IPS-20b (cell line): Measurements from ENCODE around the gene DHDH.
"Not testable (repeated sequence)": the region's sequence is repeated elsewhere in the genome, so short reads cannot be mapped to it uniquely, and the experiment has no call there.

Source experiments
- H3K27ac ChIP-seq: one replicate; pipeline ENCODE4 v1.5.1; 2013; ENCODE audit warnings: low read length
- H3K27me3 ChIP-seq: 2 replicates; pipeline ENCODE4 v1.6.1; 2013; ENCODE audit warnings: mild to moderate bottlenecking, low read length, inconsistent platforms; ENCODE audit not compliant: insufficient read depth
- H3K36me3 ChIP-seq: 2 replicates; pipeline ENCODE4 v1.6.1; 2013; ENCODE audit warnings: low read depth, mild to moderate bottlenecking, inconsistent platforms, low read length, moderate library complexity; ENCODE audit not compliant: insufficient read depth
- H3K4me1 ChIP-seq: 2 replicates; pipeline ENCODE4 v1.6.1; 2013; ENCODE audit warnings: mild to moderate bottlenecking, control low read depth, inconsistent platforms, low read length, moderate library complexity; ENCODE audit not compliant: insufficient read depth
- H3K4me3 ChIP-seq: 2 replicates; pipeline ENCODE4 v1.5.1; 2013; ENCODE audit warnings: mild to moderate bottlenecking, low read length, inconsistent platforms
- H3K9ac ChIP-seq: 2 replicates; pipeline ENCODE4 v1.6.1; 2013; ENCODE audit warnings: low read depth, mild to moderate bottlenecking, inconsistent platforms, low read length, moderate library complexity
- H3K9me3 ChIP-seq: 2 replicates; pipeline ENCODE4 v1.6.1; 2013; ENCODE audit warnings: mild to moderate bottlenecking, low read depth, low read length, inconsistent platforms; ENCODE audit not compliant: insufficient read depth

The DHDH gene

DNA sequence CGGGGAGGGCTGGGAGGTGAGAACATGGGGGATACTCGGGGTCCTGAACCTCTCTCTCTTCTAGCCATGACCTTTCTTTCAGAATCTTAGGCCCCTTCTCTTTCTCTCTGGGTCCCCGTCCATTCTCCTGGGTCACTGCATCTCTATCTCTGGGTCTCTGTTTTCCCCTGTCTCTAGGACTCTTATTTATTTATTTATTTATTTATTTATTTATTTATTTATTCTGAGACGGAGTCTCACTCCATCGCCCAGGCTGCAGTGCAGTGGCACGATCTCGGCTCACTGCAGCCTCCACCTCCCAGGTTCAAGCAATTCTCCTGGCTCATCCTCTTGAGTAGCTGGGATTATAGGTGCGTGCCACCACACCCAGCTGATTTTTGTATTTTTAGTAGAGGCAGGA, 14.2 kb upstream of the DHDH start:
- not testable (repeated sequence) for H3K27ac ChIP-seq, H3K4me3 ChIP-seq, H3K9ac ChIP-seq, H3K27me3 ChIP-seq, H3K9me3 ChIP-seq, H3K4me1 ChIP-seq
- peaks cover 59% of the 10 kb centered on the region for H3K36me3 ChIP-seq

DNA sequence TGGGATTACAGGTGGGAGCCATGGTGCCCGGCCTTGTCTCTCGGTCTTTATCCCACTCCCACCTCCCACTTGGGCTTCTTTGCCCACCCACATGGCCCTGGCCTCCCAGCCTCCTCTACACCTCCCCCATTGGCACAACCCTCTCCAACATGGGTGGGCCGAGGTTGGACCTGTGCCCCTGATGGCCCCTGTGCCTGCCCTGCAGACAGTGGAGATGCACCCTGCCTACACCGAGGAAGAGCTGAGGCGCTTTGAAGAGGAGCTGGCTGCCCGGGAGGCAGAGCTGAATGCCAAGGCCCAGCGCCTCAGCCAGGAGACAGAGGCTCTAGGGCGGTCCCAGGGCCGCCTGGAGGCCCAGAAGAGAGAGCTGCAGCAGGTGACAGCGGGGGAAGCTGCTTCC, 12.6 kb upstream of the DHDH start:
- Histone ChIP-seq H3K9me3 (no peaks in the 10 kb centered on the region), H3K9ac (no peak overlapping the region), H3K27ac (no peak overlapping the region), H3K4me3 (no peak overlapping the region), H3K4me1 (no peaks in the 10 kb centered on the region), H3K27me3 (no peaks in the 10 kb centered on the region), H3K36me3 (peaks cover 47% of the 10 kb centered on the region)

DNA sequence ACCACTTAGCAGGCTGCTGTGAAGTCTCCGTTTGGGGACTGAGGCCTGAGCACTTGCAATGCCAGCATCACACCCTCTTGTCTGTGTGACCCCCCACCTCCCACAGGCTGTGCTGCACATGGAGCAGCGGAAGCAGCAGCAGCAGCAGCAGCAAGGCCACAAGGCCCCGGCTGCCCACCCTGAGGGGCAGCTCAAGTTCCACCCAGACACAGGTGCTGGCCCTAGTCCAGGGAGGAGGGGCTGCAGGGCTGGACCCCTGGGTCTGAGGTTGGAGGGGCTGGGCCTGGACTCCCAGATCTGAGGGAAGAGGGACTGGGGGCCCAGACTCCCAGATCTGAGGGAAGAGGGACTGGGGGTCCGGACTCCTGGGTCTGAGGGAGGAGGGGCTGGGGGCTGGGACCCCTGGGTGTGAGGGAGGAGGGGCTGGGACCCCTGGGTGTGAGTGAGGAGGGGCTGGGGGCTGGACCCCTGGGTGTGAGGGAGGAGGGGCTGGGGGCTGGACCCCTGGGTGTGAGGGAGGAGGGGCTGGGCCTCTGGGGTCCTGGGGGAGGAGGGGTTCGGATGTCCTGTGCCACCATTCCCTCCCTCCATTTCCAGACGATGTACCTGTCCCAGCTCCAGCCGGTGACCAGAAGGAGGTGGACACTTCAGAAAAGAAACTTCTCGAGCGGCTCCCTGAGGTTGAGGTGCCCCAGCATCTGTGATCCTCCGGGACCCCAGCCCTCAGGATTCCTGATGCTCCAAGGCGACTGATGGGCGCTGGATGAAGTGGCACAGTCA, 11.6 kb upstream of the DHDH start:
- Histone ChIP-seq H3K36me3 (peaks cover 41% of the 10 kb centered on the region), H3K27ac (no peak overlapping the region), H3K27me3 (no peaks in the 10 kb centered on the region), H3K9me3 (no peaks in the 10 kb centered on the region), H3K4me3 (no peak overlapping the region), H3K4me1 (no peaks in the 10 kb centered on the region), H3K9ac (no peak overlapping the region)

DNA sequence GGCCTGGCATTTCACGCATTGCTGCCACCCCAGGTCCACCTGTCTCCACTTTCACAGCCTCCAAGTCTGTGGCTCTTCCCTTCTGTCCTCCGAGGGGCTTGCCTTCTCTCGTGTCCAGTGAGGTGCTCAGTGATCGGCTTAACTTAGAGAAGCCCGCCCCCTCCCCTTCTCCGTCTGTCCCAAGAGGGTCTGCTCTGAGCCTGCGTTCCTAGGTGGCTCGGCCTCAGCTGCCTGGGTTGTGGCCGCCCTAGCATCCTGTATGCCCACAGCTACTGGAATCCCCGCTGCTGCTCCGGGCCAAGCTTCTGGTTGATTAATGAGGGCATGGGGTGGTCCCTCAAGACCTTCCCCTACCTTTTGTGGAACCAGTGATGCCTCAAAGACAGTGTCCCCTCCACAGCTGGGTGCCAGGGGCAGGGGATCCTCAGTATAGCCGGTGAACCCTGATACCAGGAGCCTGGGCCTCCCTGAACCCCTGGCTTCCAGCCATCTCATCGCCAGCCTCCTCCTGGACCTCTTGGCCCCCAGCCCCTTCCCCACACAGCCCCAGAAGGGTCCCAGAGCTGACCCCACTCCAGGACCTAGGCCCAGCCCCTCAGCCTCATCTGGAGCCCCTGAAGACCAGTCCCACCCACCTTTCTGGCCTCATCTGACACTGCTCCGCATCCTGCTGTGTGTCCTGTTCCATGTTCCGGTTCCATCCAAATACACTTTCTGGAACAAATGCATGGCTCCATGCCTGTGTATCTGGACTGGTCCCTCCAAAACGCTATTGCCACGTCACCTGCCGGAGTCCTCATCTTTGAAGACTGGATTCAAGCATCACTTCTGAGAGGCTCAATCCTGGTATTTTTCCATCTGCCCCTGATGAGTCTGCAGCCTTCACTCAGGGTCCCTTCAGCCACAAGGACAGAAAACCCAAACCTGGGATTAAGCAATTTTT, 10.7 kb upstream of the DHDH start:
- H3K4me3 ChIP-seq = no peak overlapping the region
- H3K4me1 ChIP-seq = no peaks in the 10 kb centered on the region
- H3K9ac ChIP-seq = no peak overlapping the region
- peaks cover 41% of the 10 kb centered on the region for H3K36me3 ChIP-seq
- H3K27ac ChIP-seq = no peak overlapping the region
- no peaks in the 10 kb centered on the region for H3K27me3 ChIP-seq
- no peaks in the 10 kb centered on the region for H3K9me3 ChIP-seq

DNA sequence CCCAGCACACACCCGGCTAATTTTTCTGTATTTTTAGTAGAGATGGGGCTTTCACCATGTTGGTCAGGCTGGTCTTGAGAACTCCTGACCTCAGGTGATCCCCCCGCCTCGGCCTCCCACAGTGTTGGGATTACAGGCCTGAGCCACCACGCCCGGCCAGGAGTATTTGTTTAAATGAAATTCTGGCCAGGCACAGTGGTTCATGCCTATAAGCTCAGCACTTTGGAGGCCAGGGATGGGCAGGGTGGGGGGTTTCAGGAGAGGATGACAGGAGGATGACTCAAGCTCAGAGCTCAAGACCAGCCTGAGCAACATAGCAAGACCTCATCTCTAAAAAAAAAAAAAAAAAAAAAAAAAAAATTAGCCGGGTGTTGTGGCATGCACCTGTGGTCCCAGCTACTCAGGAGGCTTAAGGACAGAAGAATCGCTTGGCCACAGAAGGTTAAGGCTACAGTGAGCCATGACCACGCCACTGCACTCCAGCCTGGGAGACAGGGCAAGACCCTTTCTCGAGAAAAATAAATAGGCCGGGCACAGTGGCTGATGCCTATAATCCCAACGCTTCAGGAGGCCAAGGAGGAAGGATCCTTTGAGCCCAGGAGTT, 8.2 kb upstream of the DHDH start:
- Histone ChIP-seq H3K4me1 (no peaks in the 10 kb centered on the region), H3K9me3 (no peaks in the 10 kb centered on the region), H3K27ac (no peak overlapping the region), H3K4me3 (no peak overlapping the region), H3K9ac (no peak overlapping the region), H3K36me3 (peaks cover 23% of the 10 kb centered on the region), H3K27me3 (no peaks in the 10 kb centered on the region)

DNA sequence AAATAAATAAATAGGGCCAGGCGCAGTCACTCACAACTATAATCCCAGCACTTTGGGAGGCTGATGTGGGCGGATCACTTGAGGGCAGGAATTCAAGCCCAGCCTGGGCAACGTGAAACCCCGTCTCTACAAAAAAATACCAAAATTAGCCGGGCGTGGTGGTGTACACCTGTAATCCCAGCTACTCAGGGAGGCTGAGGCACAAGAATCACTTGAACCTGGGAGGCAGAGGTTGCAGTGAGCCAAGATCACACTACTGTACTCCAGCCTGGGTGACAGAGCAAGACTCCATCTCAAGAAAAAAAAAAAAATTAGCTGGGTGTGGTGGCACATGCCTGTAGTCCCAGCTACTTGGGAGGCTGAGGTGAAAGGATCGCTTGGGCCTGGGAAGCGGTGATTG, 7.6 kb upstream of the DHDH start:
- not testable (repeated sequence) for H3K4me3 ChIP-seq, H3K9ac ChIP-seq, H3K9me3 ChIP-seq, H3K27ac ChIP-seq, H3K27me3 ChIP-seq, H3K4me1 ChIP-seq
- peaks cover 18% of the 10 kb centered on the region; the same call in 1 of the 2 replicates for H3K36me3 ChIP-seq

DNA sequence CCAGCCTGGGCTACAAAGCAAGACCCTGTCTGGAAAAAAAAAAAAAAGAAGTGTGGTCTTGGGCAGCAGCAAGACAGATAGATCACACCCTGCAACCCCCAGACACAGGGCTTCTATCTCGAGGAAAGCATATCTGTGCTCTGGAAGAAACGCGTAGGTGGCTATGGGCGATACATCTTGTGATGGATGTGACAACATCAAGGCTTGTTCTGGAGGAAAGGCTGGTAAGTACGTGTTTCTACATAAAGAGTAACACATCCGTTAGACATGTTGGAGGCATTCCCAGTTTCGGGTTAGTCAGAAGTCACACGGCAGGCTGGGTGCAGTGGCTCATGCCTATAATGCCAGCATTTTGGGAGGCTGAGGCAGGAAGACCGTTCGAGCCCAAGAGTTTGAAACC, 6.6 kb upstream of the DHDH start:
- no peaks in the 10 kb centered on the region for H3K9me3 ChIP-seq
- H3K27me3 ChIP-seq = peaks cover 8% of the 10 kb centered on the region
- H3K27ac ChIP-seq = no peak overlapping the region
- H3K9ac ChIP-seq = no peak overlapping the region
- no peaks in the 10 kb centered on the region for H3K4me1 ChIP-seq
- no peak overlapping the region for H3K4me3 ChIP-seq
- H3K36me3 ChIP-seq = peaks cover 9% of the 10 kb centered on the region; the same call in 1 of the 2 replicates

DNA sequence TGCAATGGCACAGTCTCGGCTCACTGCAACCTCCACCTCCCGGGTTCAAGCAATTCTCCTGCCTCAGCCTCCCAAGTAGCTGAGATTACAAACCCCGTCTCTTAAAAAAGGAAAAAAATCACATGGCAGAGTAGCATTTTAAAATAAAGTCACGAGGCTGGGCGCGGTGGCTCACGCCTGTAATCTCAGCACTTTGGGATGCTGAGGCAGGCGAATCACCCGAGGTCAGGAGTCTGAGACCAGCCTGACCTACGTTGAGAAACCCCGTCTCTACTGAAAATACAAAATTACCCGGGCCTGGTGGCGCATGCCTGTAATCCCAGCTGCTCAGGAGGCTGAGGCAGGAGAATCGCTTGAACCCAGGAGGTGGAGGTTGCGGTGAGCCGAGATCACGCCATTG, 5.8 kb upstream of the DHDH start:
- H3K4me3 ChIP-seq, H3K36me3 ChIP-seq, H3K27ac ChIP-seq, H3K9ac ChIP-seq, H3K9me3 ChIP-seq, H3K4me1 ChIP-seq: not testable (repeated sequence)
- peaks cover 16% of the 10 kb centered on the region for H3K27me3 ChIP-seq

DNA sequence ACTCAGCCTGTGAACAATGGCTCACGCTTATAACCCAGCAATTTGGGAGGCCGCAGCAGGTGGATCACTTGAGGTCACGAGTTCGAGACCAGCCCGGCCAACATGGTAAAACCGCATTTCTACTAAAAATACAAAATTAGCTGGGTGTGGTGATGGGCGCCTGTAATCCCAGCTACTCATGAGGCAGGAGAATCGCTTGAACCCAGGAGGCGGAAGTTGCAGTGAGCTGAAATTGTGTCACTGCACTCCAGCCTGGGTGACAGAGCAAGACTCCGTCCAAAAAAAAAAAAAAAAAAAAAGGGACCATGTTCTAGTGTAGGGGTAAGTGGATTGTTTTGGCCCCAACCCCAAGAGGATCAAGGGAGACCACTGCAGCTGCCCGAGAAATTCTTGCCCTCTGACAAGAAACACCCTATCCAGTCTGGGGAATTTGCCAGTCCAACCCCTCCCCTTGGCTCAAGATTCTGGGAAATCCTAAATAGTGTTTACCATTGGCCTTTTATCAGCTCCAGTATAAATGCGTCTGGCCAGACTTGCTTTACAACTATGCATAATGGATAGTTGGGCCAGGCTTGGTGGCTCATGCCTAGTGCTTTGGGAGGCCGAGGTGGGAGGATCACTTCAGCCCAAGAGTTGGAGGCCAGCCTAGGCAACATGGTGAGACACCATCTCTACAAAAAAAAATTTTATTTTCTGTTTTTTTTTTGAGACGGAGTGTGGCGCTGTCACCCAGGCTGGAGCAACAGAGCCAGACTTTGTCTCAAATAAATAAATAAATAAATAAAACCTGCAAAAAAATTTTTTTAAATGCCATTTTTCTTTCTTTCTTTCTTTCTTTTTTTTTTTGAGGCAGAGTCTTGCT, 5.1 kb upstream of the DHDH start:
- H3K36me3 ChIP-seq = no peaks in the 10 kb centered on the region
- H3K27ac ChIP-seq = no peak overlapping the region
- no peak overlapping the region for H3K9ac ChIP-seq
- peaks cover 23% of the 10 kb centered on the region for H3K27me3 ChIP-seq
- H3K4me3 ChIP-seq = no peak overlapping the region
- H3K9me3 ChIP-seq = no peaks in the 10 kb centered on the region
- H3K4me1 ChIP-seq = peaks cover 4% of the 10 kb centered on the region; the same call in 1 of the 2 replicates

DNA sequence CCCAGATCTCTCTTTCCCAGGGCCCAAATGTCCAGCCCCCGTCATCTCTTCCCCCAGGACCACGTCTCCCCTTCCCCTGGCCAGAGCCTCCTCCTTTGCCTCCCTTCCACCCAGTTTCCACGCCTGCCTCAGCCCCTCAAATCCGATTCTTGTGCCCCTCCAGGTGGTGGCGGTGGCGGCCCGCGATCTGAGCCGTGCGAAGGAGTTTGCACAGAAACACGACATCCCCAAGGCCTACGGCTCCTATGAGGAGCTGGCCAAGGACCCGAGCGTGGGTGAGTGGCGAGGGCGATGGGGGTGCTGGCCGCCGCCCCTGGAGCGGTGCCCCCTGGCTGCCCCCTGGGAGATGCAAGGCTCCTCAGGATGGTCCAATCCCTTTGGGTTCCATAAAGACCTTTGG, 1.3 kb downstream of the DHDH start:
- Histone ChIP-seq H3K27ac (no peak overlapping the region), H3K9ac (no peak overlapping the region), H3K27me3 (peaks cover 39% of the 10 kb centered on the region), H3K9me3 (no peaks in the 10 kb centered on the region), H3K4me3 (no peak overlapping the region), H3K4me1 (peaks cover 4% of the 10 kb centered on the region; the same call in 1 of the 2 replicates), H3K36me3 (no peaks in the 10 kb centered on the region)

DNA sequence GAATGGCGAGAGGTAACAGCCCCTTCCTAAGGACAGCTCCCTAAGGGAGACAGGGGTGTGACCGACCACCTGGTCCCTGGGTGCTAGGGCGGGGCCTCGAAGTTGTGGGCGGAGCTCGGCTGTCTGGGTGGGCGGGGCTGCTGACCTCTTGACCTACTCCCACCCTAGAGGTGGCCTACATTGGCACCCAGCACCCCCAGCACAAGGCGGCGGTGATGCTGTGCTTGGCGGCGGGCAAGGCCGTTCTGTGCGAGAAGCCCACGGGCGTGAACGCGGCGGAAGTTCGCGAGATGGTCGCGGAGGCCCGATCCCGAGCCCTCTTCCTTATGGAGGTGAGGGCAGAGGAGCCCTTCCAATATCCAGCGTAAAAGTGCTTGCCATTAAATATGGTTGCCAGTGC, 2.4 kb downstream of the DHDH start:
- Histone ChIP-seq H3K4me3 (no peak overlapping the region), H3K36me3 (no peaks in the 10 kb centered on the region), H3K27ac (no peak overlapping the region), H3K4me1 (peaks cover 4% of the 10 kb centered on the region; the same call in 1 of the 2 replicates), H3K9me3 (no peaks in the 10 kb centered on the region; the same call in 1 of the 2 replicates), H3K9ac (no peak overlapping the region), H3K27me3 (peaks cover 39% of the 10 kb centered on the region)
